Uterus (tissue), 4 donors: ENCODE results near the gene GUCA2A. TPM values are rescaled to one million over a fixed set of nuclear protein-coding genes. Genes with fewer than 3 reads are reported as not detected.

Source experiments
- DNase-seq, 2 donors: peaks; one replicate each; pipeline ENCODE4 v3.0.0-alpha.2; 2019 to 2020
- H3K27ac ChIP-seq, 2 donors: fragments of 200-600 bp; sonication (generic); 1 replicate in 1 of 2; 2 replicates in 1 of 2; pipeline ENCODE4 v1.5.1; 2016 to 2018
- H3K27me3 ChIP-seq, 2 donors: fragments of 200-600 bp; sonication (generic); one replicate each; pipeline ENCODE4 v1.5.1; 2018 to 2019; ENCODE audit warnings: control low read depth in 1 of 2
- H3K36me3 ChIP-seq, 2 donors: fragments of 200-600 bp; sonication (generic); one replicate each; pipeline ENCODE4 v1.5.1; 2019; ENCODE audit warnings: control low read depth in 1 of 2
- H3K4me1 ChIP-seq, 2 donors: fragments of 200-600 bp; sonication (generic); one replicate each; pipeline ENCODE4 v1.5.1; 2018 to 2019; ENCODE audit warnings: control low read depth in 1 of 2
- H3K4me3 ChIP-seq, 2 donors: fragments of 200-600 bp; sonication (generic); 1 replicate in 1 of 2; 2 replicates in 1 of 2; pipeline ENCODE4 v1.5.1; 2018 to 2019; ENCODE audit warnings: mild to moderate bottlenecking in 1 of 2
- H3K9me3 ChIP-seq, 2 donors: fragments of 200-600 bp; sonication (generic); one replicate each; pipeline ENCODE4 v1.5.1; 2019; ENCODE audit warnings: control low read depth in 1 of 2
- POLR2A ChIP-seq, 2 donors: fragments of 450-650 bp; IDR thresholded peaks; one replicate each; pipeline ENCODE4 v1.6.1; 2016; ENCODE audit warnings: antibody characterized with exemption in 2 of 2, mild to moderate bottlenecking in 1 of 2, moderate library complexity in 1 of 2
- intact Hi-C: fragments of 100-400 bp; cut with DNase I; formaldehyde crosslinking; loops from one replicate; pipeline ENCODE4 v1.15.1; 2023; ENCODE audit warnings: low total_unique reads
- total RNA-seq, 4 donors: library from RNA; depleted of rRNA in 3 of 4; stranded (reverse); fragments of >200 nt in 3 of 4; gene quantifications; one replicate each; pipeline versions ENCODE4 v1.1.0 to v1.2.4, GENCODE V29; 2014 to 2023
- TF ChIP-seq, protein P1 (sequence below), 4 experiments: fragments of 200-600 bp in 2 of 4; fragments of 450-650 bp in 2 of 4; sonication (generic) in 2 of 4; IDR thresholded peaks; one replicate each; pipeline ENCODE4 v1.5.1; 2016 to 2019; ENCODE audit warnings: antibody characterized with exemption in 4 of 4, mild to moderate bottlenecking in 2 of 4, moderate library complexity in 1 of 4
- donor health status: DM: yes; HTN: yes; CAD: no.

Gene GUCA2A
- total RNA-seq, 4 donors from 2014 or later, result not detected

DNA sequence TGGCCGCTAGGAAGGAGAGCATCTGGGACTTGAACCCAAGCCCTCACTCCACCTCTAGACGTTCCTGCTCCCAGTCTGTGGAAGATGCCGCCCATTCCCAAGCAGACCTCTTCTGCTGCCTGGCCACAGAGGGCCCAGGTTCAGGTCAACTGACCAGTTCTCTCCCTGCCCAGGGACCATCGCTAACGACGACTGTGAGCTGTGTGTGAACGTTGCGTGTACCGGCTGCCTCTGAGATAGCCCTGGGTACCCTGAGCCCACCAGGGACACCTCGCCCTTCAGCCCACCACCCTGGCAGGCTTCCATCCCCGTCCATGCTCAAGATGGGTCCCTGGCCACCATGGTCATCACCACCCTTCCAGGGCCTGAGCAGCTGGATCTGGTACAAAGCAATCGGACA lies 9.2 kb downstream of the GUCA2A start:
- no peak for TF ChIP-seq POLR2A (IDR thresholded peaks at IDR 0.05)
- TF ChIP-seq, protein P1, sequence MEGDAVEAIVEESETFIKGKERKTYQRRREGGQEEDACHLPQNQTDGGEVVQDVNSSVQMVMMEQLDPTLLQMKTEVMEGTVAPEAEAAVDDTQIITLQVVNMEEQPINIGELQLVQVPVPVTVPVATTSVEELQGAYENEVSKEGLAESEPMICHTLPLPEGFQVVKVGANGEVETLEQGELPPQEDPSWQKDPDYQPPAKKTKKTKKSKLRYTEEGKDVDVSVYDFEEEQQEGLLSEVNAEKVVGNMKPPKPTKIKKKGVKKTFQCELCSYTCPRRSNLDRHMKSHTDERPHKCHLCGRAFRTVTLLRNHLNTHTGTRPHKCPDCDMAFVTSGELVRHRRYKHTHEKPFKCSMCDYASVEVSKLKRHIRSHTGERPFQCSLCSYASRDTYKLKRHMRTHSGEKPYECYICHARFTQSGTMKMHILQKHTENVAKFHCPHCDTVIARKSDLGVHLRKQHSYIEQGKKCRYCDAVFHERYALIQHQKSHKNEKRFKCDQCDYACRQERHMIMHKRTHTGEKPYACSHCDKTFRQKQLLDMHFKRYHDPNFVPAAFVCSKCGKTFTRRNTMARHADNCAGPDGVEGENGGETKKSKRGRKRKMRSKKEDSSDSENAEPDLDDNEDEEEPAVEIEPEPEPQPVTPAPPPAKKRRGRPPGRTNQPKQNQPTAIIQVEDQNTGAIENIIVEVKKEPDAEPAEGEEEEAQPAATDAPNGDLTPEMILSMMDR (IDR thresholded peaks at IDR 0.05), result no peak
- no peak overlapping the region for H3K4me3 ChIP-seq
- intact Hi-C loops, result no loop called here
- no peaks in the 10 kb centered on the region for H3K36me3 ChIP-seq
- H3K4me1 ChIP-seq, result no peaks in the 10 kb centered on the region
- no peak for DNase-seq
- H3K9me3 ChIP-seq, result no peaks in the 10 kb centered on the region
- H3K27me3 ChIP-seq, result no peaks in the 10 kb centered on the region
- H3K27ac ChIP-seq, result no peak overlapping the region

DNA sequence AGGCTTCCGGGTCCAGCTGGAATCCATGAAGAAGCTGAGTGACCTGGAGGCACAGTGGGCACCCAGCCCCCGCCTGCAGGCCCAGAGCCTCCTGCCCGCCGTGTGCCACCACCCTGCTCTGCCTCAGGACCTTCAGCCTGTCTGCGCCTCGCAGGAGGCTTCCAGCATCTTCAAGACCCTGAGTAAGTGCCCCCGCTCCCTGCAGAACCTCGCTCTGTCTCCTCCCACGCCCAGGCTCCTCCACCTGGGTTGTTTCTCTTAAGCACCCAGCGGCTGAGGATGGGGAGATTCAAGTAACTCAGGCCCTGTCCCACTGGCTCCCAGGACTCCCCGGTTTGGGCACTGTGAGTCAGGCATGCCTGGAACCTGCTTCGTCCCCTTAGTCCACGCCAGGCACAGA lies 9.9 kb downstream of the GUCA2A start:
- no peaks in the 10 kb centered on the region for H3K4me1 ChIP-seq
- H3K36me3 ChIP-seq, result no peaks in the 10 kb centered on the region
- intact Hi-C loops, result no loop called here
- no peaks in the 10 kb centered on the region for H3K9me3 ChIP-seq
- no peak overlapping the region for H3K4me3 ChIP-seq
- TF ChIP-seq POLR2A (IDR thresholded peaks at IDR 0.05), result no peak
- TF ChIP-seq, protein P1 (IDR thresholded peaks at IDR 0.05), result no peak
- H3K27ac ChIP-seq, result no peak overlapping the region
- no peak for DNase-seq
- H3K27me3 ChIP-seq, result no peaks in the 10 kb centered on the region

DNA sequence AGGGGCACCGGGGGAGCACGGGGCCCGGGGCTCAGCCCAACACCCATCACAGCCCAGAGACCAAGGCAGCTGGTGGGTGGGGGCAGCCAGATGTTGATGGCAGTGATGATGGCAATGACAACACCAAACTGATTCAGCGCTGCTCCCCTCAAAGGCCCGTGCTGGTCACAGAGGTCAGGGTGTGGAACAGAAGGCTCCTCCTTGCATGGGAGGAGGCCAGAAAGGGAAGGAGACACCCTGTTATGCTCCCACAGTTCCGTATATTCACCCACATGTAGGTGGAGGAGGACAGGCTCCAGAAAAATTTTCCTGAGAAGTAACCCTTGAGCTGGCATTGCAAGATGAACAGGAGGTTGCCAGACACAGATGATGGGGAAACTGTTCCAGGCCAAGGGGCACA lies 10.9 kb downstream of the GUCA2A start:
- no peaks in the 10 kb centered on the region for H3K36me3 ChIP-seq
- intact Hi-C loops, result no loop called here
- TF ChIP-seq, protein P1 (IDR thresholded peaks at IDR 0.05), result no peak
- H3K27me3 ChIP-seq, result no peaks in the 10 kb centered on the region
- H3K27ac ChIP-seq, result no peak overlapping the region
- no peak overlapping the region for H3K4me3 ChIP-seq
- no peaks in the 10 kb centered on the region for H3K4me1 ChIP-seq
- no peaks in the 10 kb centered on the region for H3K9me3 ChIP-seq
- DNase-seq, result no peak

DNA sequence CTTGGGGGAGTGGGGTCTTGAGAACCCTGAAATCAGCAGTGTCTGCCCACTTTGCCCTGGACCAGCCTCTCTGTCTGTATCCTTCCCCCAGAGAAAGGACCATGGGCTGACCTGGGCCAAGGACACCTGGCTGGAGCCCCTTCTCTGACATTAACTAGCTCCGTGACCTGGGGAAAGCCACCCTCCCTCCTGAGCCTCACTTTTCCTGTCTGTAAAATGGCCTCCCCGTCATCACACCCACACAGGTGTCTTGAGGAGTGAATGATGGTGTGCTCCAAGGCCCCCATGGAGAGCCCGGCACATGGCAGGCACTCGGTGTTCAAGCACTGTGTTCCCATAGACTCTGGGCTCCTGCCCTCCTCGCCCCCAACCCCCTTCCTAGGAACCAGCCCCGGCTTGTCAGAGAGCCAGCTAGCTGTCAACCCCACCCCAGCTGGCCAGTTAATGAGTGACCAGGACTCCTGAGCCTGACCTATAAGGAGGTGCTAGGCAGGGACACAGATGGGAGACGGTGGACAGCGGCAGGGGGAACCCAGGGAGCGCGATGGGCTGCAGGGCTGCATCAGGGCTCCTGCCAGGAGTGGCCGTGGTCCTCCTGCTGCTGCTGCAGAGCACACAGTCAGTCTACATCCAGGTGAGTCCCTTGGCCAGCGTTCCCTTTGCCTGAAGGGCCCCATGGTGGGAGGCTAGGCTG lies 11.5 kb downstream of the GUCA2A start, which contains the start of gene GUCA2B:
TSS of gene GUCA2B (plus strand) at position 504 of the 694 bp plus-strand sequence. CDS start at position 545, 41 bp downstream.
- intact Hi-C loops, result no loop called here
- Histone ChIP-seq H3K4me1 (no peaks in the 10 kb centered on the region), H3K36me3 (no peaks in the 10 kb centered on the region), H3K27ac (no peak within 1 kb of the TSS), H3K27me3 (no peaks in the 10 kb centered on the region), H3K4me3 (no peak within 1 kb of the TSS), H3K9me3 (no peaks in the 10 kb centered on the region)
- TF ChIP-seq, protein P1 (IDR thresholded peaks at IDR 0.05), result no peak
- TF ChIP-seq POLR2A (IDR thresholded peaks at IDR 0.05), result no peak
- DNase-seq, result no peak

DNA sequence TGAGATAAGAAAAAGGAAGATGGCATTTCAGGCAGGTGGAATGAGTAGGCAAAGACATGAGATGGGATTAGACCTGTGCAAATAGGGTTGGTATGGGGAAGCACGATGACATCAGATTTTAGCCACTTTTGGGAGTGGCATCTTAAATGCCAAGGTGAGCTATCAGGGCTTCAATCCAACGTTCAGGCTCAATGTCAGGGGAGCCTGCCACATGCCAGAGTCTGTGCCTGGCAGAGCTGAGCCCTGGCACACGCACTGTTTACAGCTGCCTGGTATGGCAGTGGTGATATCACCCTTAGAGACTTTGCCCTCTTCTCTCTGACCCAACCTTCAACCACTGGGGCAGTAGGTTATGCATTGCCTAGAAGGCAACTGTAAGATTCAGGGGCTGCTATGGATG lies 12.4 kb downstream of the GUCA2A start:
- no peak for TF ChIP-seq POLR2A (IDR thresholded peaks at IDR 0.05)
- TF ChIP-seq, protein P1 (IDR thresholded peaks at IDR 0.05), result no peak
- no peak for DNase-seq
- no peaks in the 10 kb centered on the region for H3K9me3 ChIP-seq
- H3K27me3 ChIP-seq, result peaks cover 0 to under 1% of the 10 kb centered on the region in 2 donors
- no peak overlapping the region for H3K4me3 ChIP-seq
- no peaks in the 10 kb centered on the region for H3K4me1 ChIP-seq
- intact Hi-C loops, result no loop called here
- H3K27ac ChIP-seq, result no peak overlapping the region
- H3K36me3 ChIP-seq, result no peaks in the 10 kb centered on the region
